Testis (tissue), 2 donors: ENCODE measurements around the gene SLC35B3.

ENCODE experiments used
- CTCF ChIP-seq, 3 experiments: fragments of 450-650 bp in 2 of 3; fragments of 200-600 bp in 1 of 3; sonication (generic) in 1 of 3; IDR thresholded peaks; one replicate each; pipeline ENCODE4 v1.5.1; 2016 to 2019; ENCODE audit warnings: antibody characterized with exemption in 3 of 3, mild to moderate bottlenecking in 2 of 3, moderate library complexity in 1 of 3
- POLR2A ChIP-seq: fragments of 450-650 bp; IDR thresholded peaks from one replicate; pipeline ENCODE4 v1.6.1; 2017; ENCODE audit warnings: antibody characterized with exemption, mild to moderate bottlenecking, moderate library complexity

GRCh38 chr6:8436966-8437365 is 1.6 kb upstream of the SLC35B3 start:
- no peak for TF ChIP-seq CTCF (IDR thresholded peaks at IDR 0.05)
- no peak for TF ChIP-seq POLR2A
